ENCODE measurements around the gene FIBCD1. TPM values are rescaled to one million over a fixed set of nuclear protein-coding genes. Genes with fewer than 3 reads are reported as not detected.
A peak's percentile ranks its signal among the peaks of the same experiment; 100 is the strongest.

Gene FIBCD1
- total and polyA plus RNA-seq, 8 donors: 0.18 to 6.4 (median 0.41) TPM; not detected in 4

DNA sequence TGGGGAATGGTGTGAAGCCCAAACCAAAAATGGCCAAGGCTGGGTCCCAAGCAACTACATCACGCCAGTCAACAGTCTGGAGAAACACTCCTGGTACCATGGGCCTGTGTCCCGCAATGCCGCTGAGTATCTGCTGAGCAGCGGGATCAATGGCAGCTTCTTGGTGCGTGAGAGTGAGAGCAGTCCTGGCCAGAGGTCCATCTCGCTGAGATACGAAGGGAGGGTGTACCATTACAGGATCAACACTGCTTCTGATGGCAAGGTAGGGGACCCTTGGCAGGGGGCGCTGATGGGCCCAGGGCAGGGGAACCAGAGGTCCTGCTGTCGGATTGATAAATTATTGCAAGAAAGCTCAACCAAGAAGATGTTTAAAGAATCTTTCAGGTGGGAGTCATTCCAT lies 84.2 kb downstream of the FIBCD1 start:
- intact Hi-C loops (cut with DNase I; ENCODE audit: low total_unique reads): no loop called here
- DNase-seq: no peak
- H3K36me3 ChIP-seq: peaks cover 35 to 57% (median 54%) of the 10 kb centered on the region in 4 donors
- H3K27me3 ChIP-seq: no peaks in the 10 kb centered on the region
- no peaks in the 10 kb centered on the region for H3K9me3 ChIP-seq
- 92 to 100% (median 95%) methylated on average over 8 to 9 of the region's 9 CpGs for WGBS, 5 donors
- peak overlapping the region in 1 of 5 donors; percentile 30 for H3K27ac ChIP-seq
- peaks cover 4 to 56% (median 29%) of the 10 kb centered on the region in 4 donors for H3K4me1 ChIP-seq
- no peak overlapping the region for H3K4me3 ChIP-seq
- TF ChIP-seq EP300 (IDR thresholded peaks at IDR 0.05) (no peak), POLR2A (IDR thresholded peaks at IDR 0.05) (no peak), POLR2AphosphoS5 (IDR thresholded peaks at IDR 0.05) (no peak)
- TF ChIP-seq, protein P1, sequence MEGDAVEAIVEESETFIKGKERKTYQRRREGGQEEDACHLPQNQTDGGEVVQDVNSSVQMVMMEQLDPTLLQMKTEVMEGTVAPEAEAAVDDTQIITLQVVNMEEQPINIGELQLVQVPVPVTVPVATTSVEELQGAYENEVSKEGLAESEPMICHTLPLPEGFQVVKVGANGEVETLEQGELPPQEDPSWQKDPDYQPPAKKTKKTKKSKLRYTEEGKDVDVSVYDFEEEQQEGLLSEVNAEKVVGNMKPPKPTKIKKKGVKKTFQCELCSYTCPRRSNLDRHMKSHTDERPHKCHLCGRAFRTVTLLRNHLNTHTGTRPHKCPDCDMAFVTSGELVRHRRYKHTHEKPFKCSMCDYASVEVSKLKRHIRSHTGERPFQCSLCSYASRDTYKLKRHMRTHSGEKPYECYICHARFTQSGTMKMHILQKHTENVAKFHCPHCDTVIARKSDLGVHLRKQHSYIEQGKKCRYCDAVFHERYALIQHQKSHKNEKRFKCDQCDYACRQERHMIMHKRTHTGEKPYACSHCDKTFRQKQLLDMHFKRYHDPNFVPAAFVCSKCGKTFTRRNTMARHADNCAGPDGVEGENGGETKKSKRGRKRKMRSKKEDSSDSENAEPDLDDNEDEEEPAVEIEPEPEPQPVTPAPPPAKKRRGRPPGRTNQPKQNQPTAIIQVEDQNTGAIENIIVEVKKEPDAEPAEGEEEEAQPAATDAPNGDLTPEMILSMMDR (IDR thresholded peaks at IDR 0.05): no peak

GRCh38 chr9:130854092-130854491 lies 85.0 kb downstream of the FIBCD1 start:
- no peak for DNase-seq
- Histone ChIP-seq H3K9me3 (no peaks in the 10 kb centered on the region), H3K27me3 (no peaks in the 10 kb centered on the region), H3K36me3 (peaks cover 35 to 54% (median 52%) of the 10 kb centered on the region in 4 donors), H3K27ac (peak overlapping the region in 3 of 5 donors; percentile 7 to 91 (median 17)), H3K4me3 (no peak overlapping the region), H3K4me1 (peaks cover 4 to 58% (median 28%) of the 10 kb centered on the region in 4 donors)
- 44 to 66% (median 53%) methylated on average over 8 of the region's 8 CpGs for WGBS, 5 donors
- TF ChIP-seq, protein P1 (IDR thresholded peaks at IDR 0.05): no peak
- TF ChIP-seq POLR2AphosphoS5 (IDR thresholded peaks at IDR 0.05) (no peak), POLR2A (IDR thresholded peaks at IDR 0.05) (no peak), EP300 (IDR thresholded peaks at IDR 0.05) (no peak)
- intact Hi-C loops (cut with DNase I; ENCODE audit: low total_unique reads): no loop called here

GRCh38 chr9:130852801-130853200 lies 86.2 kb downstream of the FIBCD1 start:
- no peak for TF ChIP-seq EP300 (IDR thresholded peaks at IDR 0.05)
- no peak for TF ChIP-seq POLR2AphosphoS5 (IDR thresholded peaks at IDR 0.05)
- no peak for TF ChIP-seq POLR2A (IDR thresholded peaks at IDR 0.05)
- TF ChIP-seq, protein P1 (IDR thresholded peaks at IDR 0.05): no peak
- intact Hi-C loops (cut with DNase I; ENCODE audit: low total_unique reads): no loop called here
- H3K27ac ChIP-seq: peak overlapping the region in 3 of 5 donors; percentile 17 to 91 (median 50)

More at GRCh38 chr9:130852801-130853200, 86.2 kb downstream of the FIBCD1 start:
- Histone ChIP-seq H3K4me1 (peaks cover 6 to 57% (median 30%) of the 10 kb centered on the region in 4 donors), H3K36me3 (peaks cover 35 to 41% (median 39%) of the 10 kb centered on the region in 4 donors), H3K9me3 (no peaks in the 10 kb centered on the region), H3K27me3 (no peaks in the 10 kb centered on the region), H3K4me3 (no peak overlapping the region)
- WGBS, 5 donors: 82 to 93% (median 88%) methylated on average over 7 of the region's 7 CpGs
- DNase-seq: no peak

Other genes starting within 250 kb of the FIBCD1 start
- gene EXOSC2, start 245.5 kb downstream of the FIBCD1 start, total RNA-seq: 10 to 100 TPM in 3 of 5 donors, 1 to 10 TPM in 2; 6.4 to 36.9 (median 14.0) TPM
- 10 to 100 TPM; 13.6 to 15.0 (median 14.5) TPM for gene EXOSC2, start 245.5 kb downstream of the FIBCD1 start, polyA plus RNA-seq
- 10 to 100 TPM; 36.2 to 95.9 (median 61.4) TPM for gene ABL1, start 104.0 kb downstream of the FIBCD1 start, total RNA-seq
- 10 to 100 TPM; 19.0 to 34.2 (median 31.0) TPM for gene ABL1, start 104.0 kb downstream of the FIBCD1 start, polyA plus RNA-seq
- gene QRFP, start 42.4 kb downstream of the FIBCD1 start, total RNA-seq: not detected
- gene QRFP, start 42.4 kb downstream of the FIBCD1 start, polyA plus RNA-seq: not detected
- gene LAMC3, start 69.9 kb upstream of the FIBCD1 start, total RNA-seq: 1 to 10 TPM in 3 of 5 donors, under 1 TPM in 1, not detected in 1; 0.73 to 9.6 (median 5.7) TPM
- under 1 TPM; 0.61 to 0.93 (median 0.73) TPM for gene LAMC3, start 69.9 kb upstream of the FIBCD1 start, polyA plus RNA-seq
- 10 to 100 TPM in 2 of 5 donors, 1 to 10 TPM in 1, not detected in 2; 1.2 to 18.4 (median 10.9) TPM for gene AIF1L, start 157.3 kb upstream of the FIBCD1 start, total RNA-seq
- gene AIF1L, start 157.3 kb upstream of the FIBCD1 start, polyA plus RNA-seq: 10 to 100 TPM in 1 of 3 donors, 1 to 10 TPM in 2; 3.8 to 10.9 (median 7.2) TPM
- gene NUP214, start 186.3 kb upstream of the FIBCD1 start, total RNA-seq: 100 to 1,000 TPM in 1 of 5 donors, 10 to 100 TPM in 4; 34.4 to 111 (median 67.9) TPM
- gene NUP214, start 186.3 kb upstream of the FIBCD1 start, polyA plus RNA-seq: 10 to 100 TPM; 21.7 to 29.3 (median 25.1) TPM

Measured in stomach (tissue), 9 donors.